Stimulated activated CD8-positive, alpha-beta memory T cell treated with anti-CD3 and anti-CD28 coated beads, Interleukin-7, amount 100 ng/mL, for 24 hours (primary cell): ENCODE data around the gene DUS3L.

Source experiments
- DNase-seq: peaks from one replicate; pipeline ENCODE4 v3.0.0-alpha.2; 2020; ENCODE audit warnings: low read depth

Gene DUS3L

GRCh38 chr19:5822181-5822844 is 31.4 kb upstream of the DUS3L start:
- DNase-seq = no peak

- DNase-seq = no peak
Measured at GRCh38 chr19:5821521-5822180, 30.7 kb upstream of the DUS3L start.

GRCh38 chr19:5820785-5821184 is 29.8 kb upstream of the DUS3L start:
- DNase-seq = no peak

- no peak for DNase-seq
Measured at GRCh38 chr19:5818594-5818993, 27.6 kb upstream of the DUS3L start.

- DNase-seq = no peak
Measured at GRCh38 chr19:5817218-5817617, 26.3 kb upstream of the DUS3L start.

GRCh38 chr19:5814852-5815246 is 23.9 kb upstream of the DUS3L start:
- no peak for DNase-seq

- DNase-seq = no peak
Measured at GRCh38 chr19:5814123-5814851, 23.3 kb upstream of the DUS3L start.

GRCh38 chr19:5811117-5811516 is 20.2 kb upstream of the DUS3L start:
- no peak for DNase-seq

GRCh38 chr19:5809469-5809868 is 18.5 kb upstream of the DUS3L start:
- DNase-seq = no peak

- DNase-seq = no peak
Measured at GRCh38 chr19:5809053-5809452, 18.1 kb upstream of the DUS3L start.

- no peak for DNase-seq
Measured at GRCh38 chr19:5808120-5808816, 17.3 kb upstream of the DUS3L start.

GRCh38 chr19:5806905-5807304 is 15.9 kb upstream of the DUS3L start:
- no peak for DNase-seq

- DNase-seq = no peak
Measured at GRCh38 chr19:5806133-5806489, 15.1 kb upstream of the DUS3L start.

- peak; percentile 30 for DNase-seq
Measured at GRCh38 chr19:5805462-5806132, 14.6 kb upstream of the DUS3L start.

GRCh38 chr19:5804516-5805461 is 13.8 kb upstream of the DUS3L start, which contains the start of gene NRTN:
Gene NRTN (plus strand): TSS chr19:5805067. CDS start chr19:5824166, 19,099 bp downstream.
- no peak for DNase-seq

- DNase-seq = peak; percentile 84
Measured at GRCh38 chr19:5803752-5804515, 13.0 kb upstream of the DUS3L start.

- DNase-seq = no peak
Measured at GRCh38 chr19:5803441-5803751, 12.4 kb upstream of the DUS3L start.

GRCh38 chr19:5801796-5802619 is 11.0 kb upstream of the DUS3L start:
- no peak for DNase-seq
